GDM1 (cell line): ENCODE measurements around the gene BRICD5.
"Not testable (repeated sequence)": the region's sequence is repeated elsewhere in the genome, so short reads cannot be mapped to it uniquely, and the experiment has no call there.

ENCODE experiments used
- DNase-seq: peaks from one replicate; lab custom pipeline; 2025; lab: John Stamatoyannopoulos, UW

The BRICD5 gene

GRCh38 chr16:2223221-2223941, 12.7 kb upstream of the BRICD5 start, which contains the start of gene E4F1:
Gene E4F1 (plus strand): TSS chr16:2223591. CDS start chr16:2223614, 23 bp downstream.
- DNase-seq: peak; percentile 100

GRCh38 chr16:2216330-2216729, 5.7 kb upstream of the BRICD5 start:
- no peak for DNase-seq

DNA sequence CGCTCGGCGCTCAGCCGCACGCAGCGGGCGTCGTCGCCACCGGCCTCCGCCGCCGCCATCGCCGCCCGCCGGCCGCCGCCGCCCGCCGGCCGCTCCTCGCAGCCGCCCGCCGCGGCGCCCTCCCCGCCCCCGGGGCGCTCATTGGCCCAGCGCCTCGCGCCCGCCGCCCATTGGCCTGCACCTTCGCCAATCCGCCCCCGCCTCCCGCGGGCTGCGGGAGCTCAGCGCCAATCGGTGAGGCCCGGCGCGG, 4.0 kb upstream of the BRICD5 start, which contains the start of gene PGP:
PGP (minus strand) TSS at position 122 of the 250 bp plus-strand sequence; CDS start at position 59, 63 bp downstream.
- DNase-seq: no peak

DNA sequence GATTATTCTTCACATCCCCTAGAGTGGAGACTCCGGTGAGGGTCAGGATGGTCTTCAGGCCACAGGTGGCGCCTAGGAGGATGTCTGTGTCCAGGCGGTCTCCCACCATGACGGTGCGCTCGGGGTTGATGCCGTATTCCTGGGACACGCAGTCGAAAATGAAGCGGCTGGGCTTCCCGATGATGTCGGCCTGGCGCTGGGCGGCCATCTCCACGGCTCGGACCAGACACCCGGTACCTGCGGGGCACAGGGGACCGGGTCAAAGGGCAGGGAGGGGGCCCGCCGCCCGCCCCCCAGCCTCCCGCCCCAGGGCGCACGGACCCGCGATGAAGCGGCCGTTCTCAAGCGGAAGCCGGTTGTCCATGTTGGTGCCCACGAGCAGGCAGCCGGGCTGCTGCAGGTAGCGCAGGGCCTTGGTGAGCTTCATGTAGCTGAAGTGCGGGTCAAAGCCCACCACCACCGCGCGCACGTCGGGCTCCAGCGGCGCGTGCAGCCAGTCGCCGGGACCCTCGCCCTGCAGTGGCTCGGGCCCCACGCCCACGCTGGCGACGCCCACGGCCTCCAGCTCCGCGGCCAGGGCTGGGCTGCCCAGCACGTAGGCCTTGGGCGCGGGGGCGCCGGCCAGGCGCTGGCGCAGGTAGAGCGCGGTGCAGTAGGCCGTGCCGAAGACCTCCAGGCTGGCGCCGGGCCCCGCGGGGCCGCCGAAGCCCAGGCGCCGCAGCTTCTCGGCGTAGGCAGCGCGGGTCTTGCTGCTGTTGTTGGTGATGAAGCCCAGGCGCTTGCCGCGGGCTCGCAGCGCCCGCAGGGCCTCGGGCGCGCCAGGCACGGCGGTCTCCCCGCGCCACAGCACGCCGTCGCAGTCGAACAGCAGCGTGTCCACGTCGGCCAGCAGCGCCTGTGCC, 3.4 kb upstream of the BRICD5 start:
- no peak for DNase-seq

- DNase-seq: no peak
Measured at GRCh38 chr16:2212362-2213324, 2.0 kb upstream of the BRICD5 start.

DNA sequence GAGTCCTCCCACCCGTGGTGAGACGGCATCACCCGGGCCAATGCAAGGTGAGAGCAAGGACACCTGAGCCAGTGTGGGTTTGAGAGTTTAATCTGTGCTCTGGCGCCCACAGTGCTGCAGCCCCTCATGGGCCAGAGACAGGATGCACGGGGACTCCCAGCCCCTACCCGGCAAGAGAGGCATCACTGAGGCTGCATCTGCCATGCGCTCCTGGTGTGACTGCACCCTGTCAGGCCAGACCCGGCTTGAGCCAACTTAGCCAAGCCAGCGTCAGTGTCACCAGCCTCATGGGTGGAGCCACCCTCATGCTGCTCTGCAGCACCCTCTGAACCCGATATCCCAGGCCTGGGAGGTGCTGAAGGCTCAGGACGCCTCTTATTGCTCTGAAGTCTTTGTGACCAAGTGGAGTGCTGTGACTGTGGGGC, 1.3 kb upstream of the BRICD5 start:
- no peak for DNase-seq

DNA sequence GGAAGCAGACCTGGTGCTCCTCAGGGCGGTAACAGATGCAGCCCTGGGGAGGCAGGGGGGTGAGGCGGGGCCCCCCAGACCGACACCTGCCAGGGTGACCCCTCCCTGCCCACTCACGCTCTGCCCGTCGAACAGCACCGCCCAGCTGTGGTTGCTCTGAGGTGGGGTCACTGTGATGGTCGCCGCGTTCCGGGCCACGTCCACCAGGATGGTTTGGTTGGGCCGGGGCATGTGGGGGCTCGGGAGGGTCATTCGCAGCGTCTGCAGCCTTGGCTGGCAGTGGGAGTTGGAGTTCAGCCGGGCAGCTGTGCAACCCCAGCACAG, 692 bp downstream of the BRICD5 start:
- DNase-seq: no peak

DNA sequence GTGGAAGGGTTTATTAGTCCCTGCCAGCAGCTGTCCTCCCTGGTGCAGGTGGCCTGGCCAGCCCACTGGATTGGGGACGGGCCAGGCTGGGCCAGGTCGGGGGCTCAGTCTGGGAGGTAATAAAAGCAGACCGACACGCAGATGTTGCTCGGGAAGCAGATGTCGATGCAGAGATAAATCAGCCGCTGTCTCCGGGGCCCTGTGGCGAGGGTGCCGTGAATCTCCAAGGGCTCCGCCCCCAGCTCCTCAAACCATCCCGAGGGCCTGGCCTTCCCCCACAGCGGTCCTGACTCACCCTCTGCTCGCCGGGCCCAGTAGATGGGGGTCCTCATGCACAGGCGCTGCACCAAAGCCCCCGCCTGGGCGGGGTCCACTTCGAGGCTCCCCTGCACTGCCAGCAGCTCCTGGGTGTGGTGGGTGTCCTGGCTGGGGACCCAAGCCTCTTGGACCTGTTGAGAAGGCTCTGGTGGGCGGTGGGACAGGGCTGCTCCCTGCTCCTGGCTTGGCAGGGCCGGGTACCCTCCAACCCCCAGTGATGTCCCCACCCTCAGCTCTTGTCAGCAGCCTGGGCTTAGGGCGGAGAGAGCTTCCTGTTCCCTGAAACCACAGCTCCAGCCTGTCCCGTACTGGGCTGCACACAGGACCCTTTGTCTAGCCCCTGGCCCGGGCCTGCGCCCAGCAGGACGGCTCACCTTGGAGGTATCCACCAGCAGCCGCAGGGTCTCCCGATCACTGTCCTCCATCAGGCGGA, 1.2 kb downstream of the BRICD5 start:
- DNase-seq: no peak

DNA sequence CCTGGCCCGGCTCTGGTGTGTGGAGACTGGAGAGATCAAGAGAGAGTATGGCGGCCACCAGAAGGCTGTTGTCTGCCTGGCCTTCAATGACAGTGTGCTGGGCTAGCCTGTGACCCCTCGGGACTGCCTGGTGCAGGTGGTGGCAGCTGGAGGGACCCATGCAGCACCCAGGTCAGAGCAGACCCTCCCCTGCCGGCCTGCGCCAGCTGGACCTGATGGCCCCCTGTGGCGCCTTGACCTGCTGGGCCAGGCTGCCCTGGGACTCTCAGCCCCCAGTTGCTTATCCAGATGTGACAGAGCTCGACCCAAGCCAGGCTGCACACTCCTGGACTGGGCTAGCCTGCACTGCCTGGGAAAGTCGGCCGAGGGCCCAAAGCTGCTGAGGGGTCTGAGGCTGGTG, 1.9 kb downstream of the BRICD5 start:
- DNase-seq: no peak

DNA sequence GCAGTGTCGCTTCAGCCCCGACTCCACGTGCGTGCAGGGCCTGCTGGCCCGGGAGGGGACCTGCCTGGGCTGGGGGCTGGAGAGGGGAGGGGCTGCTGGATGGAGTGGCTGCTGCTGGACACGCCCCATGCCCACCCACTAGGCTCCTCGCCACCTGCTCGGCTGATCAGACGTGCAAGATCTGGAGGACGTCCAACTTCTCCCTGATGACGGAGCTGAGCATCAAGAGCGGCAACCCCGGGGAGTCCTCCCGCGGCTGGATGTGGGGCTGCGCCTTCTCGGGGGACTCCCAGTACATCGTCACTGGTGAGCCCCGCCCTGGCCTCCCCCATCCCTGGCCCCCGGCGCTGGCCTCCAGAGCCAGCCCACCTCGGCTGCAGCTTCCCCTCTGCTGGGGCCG, 2.4 kb downstream of the BRICD5 start:
- no peak for DNase-seq

- DNase-seq: no peak
Measured at GRCh38 chr16:2207872-2208271, 2.8 kb downstream of the BRICD5 start.

DNA sequence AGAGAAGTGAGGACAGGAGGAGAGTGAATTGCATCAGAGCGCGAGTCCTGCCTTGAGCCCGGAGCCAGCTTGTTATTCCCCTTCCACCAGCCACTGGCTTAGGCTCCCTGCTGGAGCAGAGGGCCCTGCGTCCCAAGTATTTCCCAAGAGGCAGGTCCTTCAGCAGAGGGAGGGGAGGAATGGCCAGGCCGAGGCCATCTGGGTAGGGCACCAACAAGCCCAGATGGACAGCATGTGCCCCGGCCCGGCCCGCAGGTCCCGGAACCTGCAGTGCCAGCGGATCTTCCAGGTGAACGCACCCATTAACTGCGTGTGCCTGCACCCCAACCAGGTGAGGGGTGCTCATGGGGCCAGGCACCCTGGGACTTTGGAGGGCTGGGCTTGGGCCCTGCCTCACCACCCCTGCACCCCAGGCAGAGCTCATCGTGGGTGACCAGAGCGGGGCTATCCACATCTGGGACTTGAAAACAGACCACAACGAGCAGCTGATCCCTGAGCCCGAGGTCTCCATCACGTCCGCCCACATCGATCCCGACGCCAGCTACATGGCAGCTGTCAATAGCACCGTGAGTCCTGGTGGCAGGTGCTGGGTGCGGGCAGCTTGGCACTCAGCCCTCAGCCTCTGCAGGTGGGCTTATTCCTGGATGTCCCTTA, 3.8 kb downstream of the BRICD5 start:
- DNase-seq: no peak

DNA sequence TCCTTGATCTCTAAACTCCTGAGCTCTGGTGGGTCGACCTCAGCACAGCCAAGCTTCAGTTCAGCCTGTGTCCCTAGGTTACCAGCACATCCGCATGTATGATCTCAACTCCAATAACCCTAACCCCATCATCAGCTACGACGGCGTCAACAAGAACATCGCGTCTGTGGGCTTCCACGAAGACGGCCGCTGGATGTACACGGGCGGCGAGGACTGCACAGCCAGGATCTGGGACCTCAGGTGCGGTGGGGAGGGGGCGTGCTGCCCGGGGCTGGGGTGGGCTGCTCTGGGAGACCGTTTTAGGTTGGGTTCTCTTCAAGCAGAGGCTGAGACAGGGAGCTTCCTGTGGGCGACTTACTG, 4.3 kb downstream of the BRICD5 start:
- no peak for DNase-seq

DNA sequence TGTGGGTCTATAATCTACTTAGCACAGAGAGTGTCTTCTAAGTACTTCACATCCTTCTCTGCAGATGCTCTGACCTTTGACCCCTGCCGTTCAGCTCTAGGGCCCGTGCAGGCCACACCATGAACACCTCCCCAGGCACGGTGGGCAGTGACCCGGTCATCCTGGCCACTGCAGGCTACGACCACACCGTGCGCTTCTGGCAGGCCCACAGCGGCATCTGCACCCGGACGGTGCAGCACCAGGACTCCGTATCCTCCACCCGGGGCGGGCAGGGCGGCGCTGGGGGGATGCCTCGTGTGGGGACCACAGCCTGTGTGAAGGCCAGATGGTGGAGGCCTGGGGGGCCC, 4.7 kb downstream of the BRICD5 start:
- no peak for DNase-seq

- DNase-seq: peak; percentile 82
Measured at GRCh38 chr16:2205104-2205966, 5.3 kb downstream of the BRICD5 start, which contains the start of gene MLST8. Gene MLST8 (plus strand): TSS chr16:2205454. CDS start chr16:2206086, 632 bp downstream.

GRCh38 chr16:2204416-2205103, 6.1 kb downstream of the BRICD5 start:
- DNase-seq: no peak

DNA sequence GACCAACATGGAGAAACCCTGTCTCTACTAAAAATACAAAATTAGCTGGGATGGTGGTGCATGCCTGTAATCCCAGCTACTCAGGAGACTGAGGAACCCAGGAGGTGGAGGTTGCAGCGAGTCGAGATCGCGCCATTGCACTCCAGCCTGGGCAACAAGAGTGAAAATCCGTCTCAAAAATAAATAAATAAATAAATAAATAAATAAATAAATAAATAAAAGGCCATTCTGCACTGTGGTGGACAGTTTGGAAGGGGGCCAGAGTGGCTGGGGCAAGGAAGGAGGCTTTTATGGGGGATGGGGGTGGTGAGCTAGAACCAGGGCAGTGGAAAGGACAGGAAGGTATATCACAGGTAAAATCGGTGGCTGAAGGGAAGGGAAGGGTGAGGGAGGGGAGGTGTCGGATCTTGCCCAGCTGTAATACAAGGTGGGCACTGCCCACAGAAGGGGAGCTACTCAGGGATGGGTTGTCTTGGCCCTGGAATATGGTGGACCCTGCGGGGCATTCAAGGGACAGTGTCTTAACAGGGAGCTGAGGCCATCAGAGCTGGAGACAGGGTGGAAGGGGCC, 7.5 kb downstream of the BRICD5 start:
- DNase-seq: not testable (repeated sequence)

DNA sequence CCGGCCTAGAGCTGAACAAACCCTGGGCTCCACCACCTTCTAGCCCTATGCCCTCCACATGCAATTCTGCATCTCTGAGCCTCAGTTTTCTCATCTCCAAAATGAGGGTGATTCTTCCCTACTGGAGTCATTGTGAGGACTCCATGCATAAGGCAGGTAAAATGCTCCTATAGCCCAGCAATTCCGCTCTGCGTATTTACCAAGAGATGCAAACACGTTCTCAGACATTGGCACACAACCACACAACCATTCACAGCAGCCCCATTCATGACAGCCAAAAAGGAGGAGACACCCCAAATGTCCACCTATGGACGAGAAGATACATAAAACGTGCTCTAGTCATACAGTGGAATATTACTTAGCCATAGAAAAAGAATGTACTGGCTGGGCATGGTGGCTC, 10.3 kb downstream of the BRICD5 start:
- DNase-seq: no peak

DNA sequence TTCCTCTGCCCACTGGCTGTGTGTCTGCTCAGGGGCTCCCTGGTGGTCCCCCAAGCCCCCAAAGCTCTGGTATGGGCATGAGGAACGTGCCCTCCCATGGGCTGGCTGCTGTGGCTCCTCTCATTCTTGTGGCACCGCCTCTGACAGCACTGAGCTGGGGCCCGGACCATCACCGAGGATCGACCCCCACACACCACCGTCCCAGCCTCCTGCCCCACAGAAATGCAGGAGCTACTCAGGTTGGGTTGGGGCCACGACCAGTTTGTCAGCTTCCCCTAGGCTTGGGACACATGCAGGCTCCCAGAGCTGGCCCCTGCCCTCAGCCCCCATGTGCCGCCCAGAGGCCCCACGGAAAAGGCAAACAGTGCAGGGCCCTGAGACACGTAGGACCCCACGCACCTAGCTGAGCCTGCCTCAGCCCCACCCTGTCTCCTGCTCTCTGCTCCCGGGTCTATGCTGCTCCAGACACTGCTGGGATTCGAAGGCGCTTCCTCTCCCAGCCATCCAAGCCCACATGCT, 11.0 kb downstream of the BRICD5 start:
- no peak for DNase-seq
